ENCODE data around the gene S100P. TPM values are rescaled to one million over a fixed set of nuclear protein-coding genes. Genes with fewer than 3 reads are reported as not detected.

S100P gene
- total RNA-seq, 1 experiment from 2014 or later, result 480 TPM

DNA sequence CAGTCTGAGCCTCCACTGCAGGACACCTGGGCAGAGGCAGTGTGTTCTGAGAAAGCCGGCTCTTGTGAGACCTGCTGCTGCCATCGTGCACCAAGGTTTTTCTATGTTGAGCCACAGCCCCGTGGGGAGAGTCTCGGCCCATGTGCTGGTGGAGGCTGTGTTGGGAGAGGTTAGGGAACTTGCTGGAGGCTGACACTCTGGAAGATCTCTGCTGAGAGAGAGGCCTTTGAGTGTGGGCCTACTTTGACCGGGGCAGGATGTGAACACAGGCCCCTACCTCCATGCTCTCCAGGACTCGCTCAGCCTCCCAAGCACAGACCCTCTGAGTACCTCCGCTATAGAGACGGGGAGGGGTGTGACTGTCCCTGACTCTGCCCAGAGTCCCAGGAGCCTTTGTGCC lies 1.3 kb upstream of the S100P start:
- H4K20me1 ChIP-seq (ENCODE audit: insufficient read depth), result peaks cover 29% of the 10 kb centered on the region
- no peak for DNase-seq
- intact Hi-C loops (cut with micrococcal nuclease; ENCODE audit: unreplicated experiment), result no loop called here
- peak overlapping the region; percentile 86 for H3K4me3 ChIP-seq
- H3K9me2 ChIP-seq (ENCODE audit: insufficient read depth), result no peaks in the 10 kb centered on the region
- peak overlapping the region; percentile 99 for H3K4me2 ChIP-seq
- H3K27me3 ChIP-seq (ENCODE audit: insufficient read depth, low read depth), result no peaks in the 10 kb centered on the region
- H2AFZ ChIP-seq, result no peak overlapping the region
- no peaks in the 10 kb centered on the region for H3K9me3 ChIP-seq (ENCODE audit: insufficient read depth, low read depth)
- POLR2A ChIA-PET (ENCODE audit: unreplicated experiment), result interaction anchor here (0.6 to 1.1 kb wide), 4 partner anchors 19 to 141 kb away, joined by 3 to 28 read pairs (median 3); a partner anchor contains a TSS
- H3F3A ChIP-seq (ENCODE audit: insufficient read depth, low read depth), result peaks cover 73% of the 10 kb centered on the region
- CTCF ChIA-PET, result no interaction called here
- peaks cover 21% of the 10 kb centered on the region for H3K36me3 ChIP-seq (ENCODE audit: low read depth)
- TF ChIP-seq, protein P1, sequence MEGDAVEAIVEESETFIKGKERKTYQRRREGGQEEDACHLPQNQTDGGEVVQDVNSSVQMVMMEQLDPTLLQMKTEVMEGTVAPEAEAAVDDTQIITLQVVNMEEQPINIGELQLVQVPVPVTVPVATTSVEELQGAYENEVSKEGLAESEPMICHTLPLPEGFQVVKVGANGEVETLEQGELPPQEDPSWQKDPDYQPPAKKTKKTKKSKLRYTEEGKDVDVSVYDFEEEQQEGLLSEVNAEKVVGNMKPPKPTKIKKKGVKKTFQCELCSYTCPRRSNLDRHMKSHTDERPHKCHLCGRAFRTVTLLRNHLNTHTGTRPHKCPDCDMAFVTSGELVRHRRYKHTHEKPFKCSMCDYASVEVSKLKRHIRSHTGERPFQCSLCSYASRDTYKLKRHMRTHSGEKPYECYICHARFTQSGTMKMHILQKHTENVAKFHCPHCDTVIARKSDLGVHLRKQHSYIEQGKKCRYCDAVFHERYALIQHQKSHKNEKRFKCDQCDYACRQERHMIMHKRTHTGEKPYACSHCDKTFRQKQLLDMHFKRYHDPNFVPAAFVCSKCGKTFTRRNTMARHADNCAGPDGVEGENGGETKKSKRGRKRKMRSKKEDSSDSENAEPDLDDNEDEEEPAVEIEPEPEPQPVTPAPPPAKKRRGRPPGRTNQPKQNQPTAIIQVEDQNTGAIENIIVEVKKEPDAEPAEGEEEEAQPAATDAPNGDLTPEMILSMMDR (conservative IDR thresholded peaks at IDR 0.05), result no peak
- TF ChIP-seq EZH2 (IDR thresholded peaks at IDR 0.05; ENCODE audit: low read depth), result no peak
- H3K79me2 ChIP-seq (ENCODE audit: low read depth), result peaks cover 48% of the 10 kb centered on the region
- BruUV-seq (replicated peaks), result no TSS peak
- H3K4me1 ChIP-seq (replicated peaks; ENCODE audit: insufficient read depth), result peaks cover 69% of the 10 kb centered on the region
- peak overlapping the region; percentile 100 for H3K27ac ChIP-seq

DNA sequence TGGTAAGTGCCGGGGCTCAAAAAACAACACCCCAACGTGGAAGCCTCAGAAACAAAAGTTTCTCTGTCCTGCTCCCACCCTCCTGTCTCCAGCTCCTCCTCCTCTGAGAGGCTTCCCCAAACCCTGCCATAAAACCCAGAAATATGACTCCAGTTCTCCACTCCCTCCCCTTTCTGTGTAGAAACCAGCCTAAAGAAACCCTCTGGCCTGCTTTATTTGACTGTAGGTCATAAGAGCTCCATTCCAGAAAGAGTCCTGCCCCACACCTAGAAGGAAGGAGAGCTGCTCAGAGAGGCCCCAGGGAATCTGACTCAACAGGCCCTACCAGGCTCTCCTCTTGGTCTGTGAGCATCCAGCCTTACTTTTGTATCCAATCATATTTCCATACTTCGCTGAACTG lies 872 bp upstream of the S100P start:
- H3K27me3 ChIP-seq (ENCODE audit: insufficient read depth, low read depth), result no peaks in the 10 kb centered on the region
- H3K4me1 ChIP-seq (replicated peaks; ENCODE audit: insufficient read depth), result peaks cover 65% of the 10 kb centered on the region
- no peak overlapping the region for H2AFZ ChIP-seq
- TF ChIP-seq, protein P1 (conservative IDR thresholded peaks at IDR 0.05), result no peak
- no peak for TF ChIP-seq EZH2 (IDR thresholded peaks at IDR 0.05; ENCODE audit: low read depth)
- H3K4me2 ChIP-seq, result peak overlapping the region; percentile 99
- BruUV-seq (replicated peaks), result no TSS peak
- ChIA-PET CTCF (no interaction called here), POLR2A (ENCODE audit: unreplicated experiment) (interaction anchor here (0.6 to 1.1 kb wide), 5 partner anchors 19 to 495 kb away, joined by 3 to 28 read pairs (median 3); a partner anchor contains a TSS)
- no peaks in the 10 kb centered on the region for H3K9me3 ChIP-seq (ENCODE audit: insufficient read depth, low read depth)
- intact Hi-C loops (cut with micrococcal nuclease; ENCODE audit: unreplicated experiment), result no loop called here
- peaks cover 48% of the 10 kb centered on the region for H3K79me2 ChIP-seq (ENCODE audit: low read depth)
- peaks cover 21% of the 10 kb centered on the region for H3K36me3 ChIP-seq (ENCODE audit: low read depth)
- peak; percentile 70 to 94 for DNase-seq
- H4K20me1 ChIP-seq (ENCODE audit: insufficient read depth), result peaks cover 29% of the 10 kb centered on the region
- no peaks in the 10 kb centered on the region for H3K9me2 ChIP-seq (ENCODE audit: insufficient read depth)
- H3K4me3 ChIP-seq, result peak overlapping the region; percentile 86
- H3F3A ChIP-seq (ENCODE audit: insufficient read depth, low read depth), result peaks cover 74% of the 10 kb centered on the region
- peak overlapping the region; percentile 100 for H3K27ac ChIP-seq

DNA sequence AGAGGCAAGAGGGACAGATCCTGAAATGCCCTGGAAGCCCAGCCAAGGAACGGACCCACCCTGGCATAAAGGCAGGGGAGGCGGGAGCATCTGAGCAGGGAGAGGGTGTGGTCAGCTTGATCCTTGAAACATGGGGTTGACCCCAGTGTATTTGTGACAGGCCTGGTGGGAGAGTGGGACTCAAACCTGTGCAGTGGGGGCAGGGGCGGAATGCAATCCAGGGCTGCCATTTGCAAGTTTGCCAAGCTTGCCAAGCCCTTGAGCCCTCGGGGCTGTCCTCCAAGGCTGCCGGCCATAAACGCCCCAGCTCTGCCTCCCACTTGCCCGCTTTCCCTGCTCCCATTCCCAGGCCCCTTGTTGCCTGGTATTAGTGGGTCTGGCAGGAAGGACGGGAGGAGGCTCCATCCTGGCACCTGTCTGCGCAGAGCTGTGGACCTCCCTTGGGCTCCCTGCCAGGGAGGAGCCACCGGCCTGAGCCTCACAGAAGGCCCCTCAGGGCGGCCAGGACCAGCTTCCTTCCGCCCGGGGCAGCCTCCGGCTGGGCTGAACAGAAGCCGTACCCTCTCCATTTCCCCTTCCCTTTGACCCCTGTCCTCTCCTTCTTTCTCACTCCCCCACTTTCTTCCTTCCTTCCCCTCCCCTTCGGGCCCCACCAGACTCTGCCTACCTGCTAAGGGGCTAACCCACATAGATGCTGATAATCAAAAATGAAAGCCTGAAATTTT lies 661 bp downstream of the S100P start:
- peak overlapping the region; percentile 99 for H3K4me2 ChIP-seq
- ChIA-PET POLR2A (ENCODE audit: unreplicated experiment) (interaction anchor here (0.6 to 0.8 kb wide), 5 partner anchors 15 to 248 kb away, joined by 3 to 7 read pairs (median 3); partner anchors contain the start of gene MRFAP1L1), CTCF (interaction anchor here (0.9 to 1.3 kb wide), 2 partner anchors 20 to 1110 kb away, joined by 3 to 7 read pairs; no protein-coding TSS in a partner anchor)
- peaks cover 21% of the 10 kb centered on the region for H3K36me3 ChIP-seq (ENCODE audit: low read depth)
- no peak for TF ChIP-seq EZH2 (IDR thresholded peaks at IDR 0.05; ENCODE audit: low read depth)
- TF ChIP-seq, protein P1 (conservative IDR thresholded peaks at IDR 0.05), result no peak
- peak overlapping the region; percentile 100 for H3K27ac ChIP-seq
- H3K4me1 ChIP-seq (replicated peaks; ENCODE audit: insufficient read depth), result peaks cover 53% of the 10 kb centered on the region
- DNase-seq, result peak in 1 of 2 experiments; percentile 44
- H3K9me2 ChIP-seq (ENCODE audit: insufficient read depth), result no peaks in the 10 kb centered on the region
- intact Hi-C loops (cut with micrococcal nuclease; ENCODE audit: unreplicated experiment), result no loop called here
- no peaks in the 10 kb centered on the region for H3K9me3 ChIP-seq (ENCODE audit: insufficient read depth, low read depth)
- H3K4me3 ChIP-seq, result peak overlapping the region; percentile 86
- H3F3A ChIP-seq (ENCODE audit: insufficient read depth, low read depth), result peaks cover 78% of the 10 kb centered on the region
- H2AFZ ChIP-seq, result no peak overlapping the region
- no peaks in the 10 kb centered on the region for H3K27me3 ChIP-seq (ENCODE audit: insufficient read depth, low read depth)
- peaks cover 29% of the 10 kb centered on the region for H4K20me1 ChIP-seq (ENCODE audit: insufficient read depth)
- no TSS peak for BruUV-seq (replicated peaks)
- H3K79me2 ChIP-seq (ENCODE audit: low read depth), result peaks cover 48% of the 10 kb centered on the region

Measured in PC-9 (cell line).